Lower leg skin (tissue), 4 donors: Measurements from ENCODE around the gene RMND5B. TPM values are rescaled to one million over a fixed set of nuclear protein-coding genes. Genes with fewer than 3 reads are reported as not detected.

Experiments used
- DNase-seq, 2 donors: peaks; one replicate each; pipeline ENCODE4 v3.0.0-alpha.2; 2019; ENCODE audit warnings: low spot score in 2 of 2
- H3K4me3 ChIP-seq: fragments of 200-600 bp; sonication (generic); 2 replicates; pipeline ENCODE4 v1.5.1; 2017; ENCODE audit warnings: mild to moderate bottlenecking, low read depth; ENCODE audit not compliant: poor library complexity, severe bottlenecking
- POLR2A ChIP-seq, 2 donors: fragments of 450-650 bp; IDR thresholded peaks; one replicate each; pipeline ENCODE4 v1.6.1; 2016 to 2017; ENCODE audit warnings: antibody characterized with exemption in 2 of 2, mild to moderate bottlenecking in 1 of 2, moderate library complexity in 1 of 2
- WGBS, 2 donors: methylation state at CpG; one replicate each; pipeline ENCODE4 v1.1.5; 2018; 5-methylcytosine and 5-hydroxymethylcytosine counted together
- intact Hi-C: fragments of 100-400 bp; cut with DNase I; formaldehyde crosslinking; loops from one replicate; pipeline ENCODE4 v1.15.0; 2023; ENCODE audit warnings: low total_unique reads
- total RNA-seq, 4 donors: library from RNA; depleted of rRNA; stranded (reverse); fragments of >200 nt; gene quantifications; one replicate each; pipeline ENCODE4 v1.1.0, GENCODE V29; 2016
- TF ChIP-seq, protein P1 (sequence below), 3 donors: fragments of 450-650 bp; IDR thresholded peaks; one replicate each; pipeline ENCODE4 v1.5.1; 2016; ENCODE audit warnings: antibody characterized with exemption in 3 of 3, mild to moderate bottlenecking in 3 of 3, moderate library complexity in 2 of 3

RMND5B gene
- total RNA-seq, 4 donors from 2014 or later, result 47.4 to 83.2 (median 56.2) TPM

- DNase-seq, result no peak
- H3K4me3 ChIP-seq, result peak overlapping the region; percentile 90
- intact Hi-C loops, result loop anchor here (5.0 kb wide), 1 partner anchor 574 kb away; no protein-coding TSS in a partner anchor
- no peak for TF ChIP-seq POLR2A (IDR thresholded peaks at IDR 0.05)
- TF ChIP-seq, protein P1, sequence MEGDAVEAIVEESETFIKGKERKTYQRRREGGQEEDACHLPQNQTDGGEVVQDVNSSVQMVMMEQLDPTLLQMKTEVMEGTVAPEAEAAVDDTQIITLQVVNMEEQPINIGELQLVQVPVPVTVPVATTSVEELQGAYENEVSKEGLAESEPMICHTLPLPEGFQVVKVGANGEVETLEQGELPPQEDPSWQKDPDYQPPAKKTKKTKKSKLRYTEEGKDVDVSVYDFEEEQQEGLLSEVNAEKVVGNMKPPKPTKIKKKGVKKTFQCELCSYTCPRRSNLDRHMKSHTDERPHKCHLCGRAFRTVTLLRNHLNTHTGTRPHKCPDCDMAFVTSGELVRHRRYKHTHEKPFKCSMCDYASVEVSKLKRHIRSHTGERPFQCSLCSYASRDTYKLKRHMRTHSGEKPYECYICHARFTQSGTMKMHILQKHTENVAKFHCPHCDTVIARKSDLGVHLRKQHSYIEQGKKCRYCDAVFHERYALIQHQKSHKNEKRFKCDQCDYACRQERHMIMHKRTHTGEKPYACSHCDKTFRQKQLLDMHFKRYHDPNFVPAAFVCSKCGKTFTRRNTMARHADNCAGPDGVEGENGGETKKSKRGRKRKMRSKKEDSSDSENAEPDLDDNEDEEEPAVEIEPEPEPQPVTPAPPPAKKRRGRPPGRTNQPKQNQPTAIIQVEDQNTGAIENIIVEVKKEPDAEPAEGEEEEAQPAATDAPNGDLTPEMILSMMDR (IDR thresholded peaks at IDR 0.05), result no peak
- 15 to 18% methylated on average over 10 of the region's 10 CpGs for WGBS, 2 donors
These were observed 707 bp downstream of the RMND5B start for GRCh38 chr5:178131446-178131996.

DNA sequence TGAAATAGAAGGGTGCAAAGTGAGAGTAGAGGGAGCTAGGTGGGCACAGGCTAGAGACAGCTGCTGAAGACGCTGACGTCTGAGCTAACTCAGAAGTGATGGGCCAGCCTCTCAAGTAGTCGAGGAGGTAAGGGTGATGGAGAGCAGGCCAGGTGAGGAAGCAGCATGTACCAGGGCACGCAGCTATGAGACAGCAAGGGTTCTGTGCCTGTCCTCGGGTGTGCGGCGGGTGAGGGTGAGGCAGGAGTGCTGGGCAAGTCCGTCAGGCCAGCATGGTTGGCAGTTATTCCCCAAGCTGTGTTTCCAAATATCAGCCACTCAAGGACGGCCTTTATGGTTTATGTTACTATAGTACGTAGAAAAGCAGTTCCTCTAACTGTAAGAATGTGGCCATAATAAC, 6.2 kb downstream of the RMND5B start:
- DNase-seq, result no peak
- intact Hi-C loops, result no loop called here
- TF ChIP-seq POLR2A (IDR thresholded peaks at IDR 0.05), result no peak
- TF ChIP-seq, protein P1 (IDR thresholded peaks at IDR 0.05), result no peak
- H3K4me3 ChIP-seq, result no peak overlapping the region
- WGBS, 2 donors, result 81% methylated on average over 10 of the region's 10 CpGs

DNA sequence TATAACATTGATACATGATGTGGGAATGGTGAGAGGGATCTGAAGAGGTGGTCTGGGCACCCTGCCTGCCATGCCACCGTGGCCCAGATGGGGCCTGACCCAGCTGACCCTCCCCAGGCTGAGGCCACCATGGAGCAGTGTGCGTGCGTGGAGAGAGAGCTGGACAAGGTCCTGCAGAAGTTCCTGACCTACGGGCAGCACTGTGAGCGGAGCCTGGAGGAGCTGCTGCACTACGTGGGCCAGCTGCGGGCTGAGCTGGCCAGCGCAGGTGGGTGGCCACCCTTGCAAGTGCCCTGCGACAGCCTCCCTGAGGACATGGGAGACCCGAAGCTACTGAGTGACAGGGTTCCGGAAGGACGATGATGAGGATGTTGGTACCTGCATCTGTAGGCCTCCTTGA, 7.2 kb downstream of the RMND5B start:
- intact Hi-C loops, result no loop called here
- WGBS, 2 donors, result 85 to 89% methylated on average over 11 to 12 of the region's 12 CpGs
- no peak for TF ChIP-seq POLR2A (IDR thresholded peaks at IDR 0.05)
- TF ChIP-seq, protein P1 (IDR thresholded peaks at IDR 0.05), result no peak
- no peak overlapping the region for H3K4me3 ChIP-seq
- DNase-seq, result no peak

DNA sequence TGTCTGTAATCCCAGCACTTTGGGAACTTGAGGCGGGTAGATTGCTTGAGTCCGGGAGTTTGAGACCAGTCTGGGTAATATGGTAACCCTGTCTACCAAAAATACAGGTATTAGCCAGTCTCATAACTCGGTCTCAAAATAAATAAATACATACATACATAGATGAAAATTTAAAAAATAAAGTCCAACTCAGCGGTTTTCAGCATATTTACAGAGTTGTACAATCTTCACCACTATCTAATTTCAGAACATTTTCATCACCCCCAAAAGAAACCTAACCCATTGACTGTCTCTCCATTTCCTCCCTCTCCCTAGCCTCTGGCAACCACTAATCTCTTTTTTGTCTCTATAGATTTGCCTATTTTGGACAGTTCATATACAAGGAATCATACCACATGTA, 10.7 kb downstream of the RMND5B start:
- intact Hi-C loops, result no loop called here
- no peak for TF ChIP-seq POLR2A (IDR thresholded peaks at IDR 0.05)
- TF ChIP-seq, protein P1 (IDR thresholded peaks at IDR 0.05), result no peak
- no peak for DNase-seq
- WGBS, 2 donors, result 97 to 98% methylated on average over 4 of the region's 4 CpGs
- H3K4me3 ChIP-seq, result no peak overlapping the region

DNA sequence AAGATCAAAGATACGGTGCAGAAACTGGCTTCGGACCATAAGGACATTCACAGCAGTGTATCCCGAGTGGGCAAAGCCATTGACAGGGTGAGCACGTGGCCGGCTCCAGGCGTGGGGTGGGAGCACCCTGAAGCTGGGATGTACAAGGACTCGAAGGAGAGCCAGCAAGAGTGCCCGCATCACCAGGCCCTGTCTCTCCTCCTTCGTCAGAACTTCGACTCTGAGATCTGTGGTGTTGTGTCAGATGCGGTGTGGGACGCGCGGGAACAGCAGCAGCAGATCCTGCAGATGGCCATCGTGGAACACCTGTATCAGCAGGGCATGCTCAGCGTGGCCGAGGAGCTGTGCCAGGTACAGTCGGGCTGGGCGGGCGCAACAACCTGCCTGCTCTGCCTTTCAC, 11.8 kb downstream of the RMND5B start:
- DNase-seq, result no peak
- WGBS, 2 donors, result 89% methylated on average over 20 of the region's 20 CpGs
- TF ChIP-seq, protein P1 (IDR thresholded peaks at IDR 0.05), result no peak
- no peak for TF ChIP-seq POLR2A (IDR thresholded peaks at IDR 0.05)
- intact Hi-C loops, result no loop called here
- no peak overlapping the region for H3K4me3 ChIP-seq

GRCh38 chr5:178143246-178143645, 12.4 kb downstream of the RMND5B start:
- no peak for TF ChIP-seq POLR2A (IDR thresholded peaks at IDR 0.05)
- TF ChIP-seq, protein P1 (IDR thresholded peaks at IDR 0.05), result no peak
- no peak for DNase-seq
- intact Hi-C loops, result no loop called here
- WGBS, 2 donors, result 78 to 81% methylated on average over 6 of the region's 6 CpGs
- no peak overlapping the region for H3K4me3 ChIP-seq
